ENCODE data around the gene TMEM170B.

TMEM170B gene

DNA sequence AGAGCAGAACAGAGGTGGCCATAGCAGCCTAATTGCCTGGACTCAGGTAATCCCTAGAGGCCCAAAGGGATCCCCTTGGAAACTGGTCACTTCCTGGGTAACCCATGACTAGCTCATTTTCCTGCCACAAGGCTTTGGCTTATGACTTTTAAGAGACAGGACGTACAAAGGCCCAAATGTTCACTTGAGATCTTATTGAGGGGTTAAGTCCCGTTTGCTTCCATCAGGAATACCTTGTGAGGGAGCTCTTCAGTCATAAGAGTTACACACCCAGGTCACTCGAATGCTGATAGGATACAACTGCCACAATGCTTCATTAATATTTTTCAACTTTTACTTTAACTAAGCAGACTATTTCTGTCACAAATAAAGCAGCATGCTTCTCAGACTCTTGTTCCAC, 51.7 kb downstream of the TMEM170B start:
- DNase-seq: no peak

GRCh38 chr6:11592294-11592906, 54.9 kb downstream of the TMEM170B start:
- DNase-seq: no peak

DNA sequence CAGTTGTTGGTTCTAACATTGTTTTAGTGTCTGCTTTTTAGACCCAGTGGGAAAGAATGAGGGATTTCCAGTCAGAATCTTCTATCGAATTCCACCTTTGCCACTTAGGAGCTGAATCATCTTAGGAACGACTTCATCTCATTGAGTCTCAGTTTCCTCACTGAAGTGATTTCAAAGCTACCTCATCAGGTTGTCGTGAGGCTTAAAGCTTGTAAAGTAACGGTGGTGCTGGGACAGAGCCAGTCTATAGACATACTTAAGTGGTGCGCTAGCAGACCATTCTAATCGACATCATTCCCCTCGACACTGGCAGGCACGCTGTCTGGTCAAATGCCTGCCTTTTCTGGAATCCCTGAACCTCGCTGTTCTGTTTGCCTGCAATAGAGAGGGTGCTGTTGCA, 55.5 kb downstream of the TMEM170B start:
- DNase-seq: no peak

DNA sequence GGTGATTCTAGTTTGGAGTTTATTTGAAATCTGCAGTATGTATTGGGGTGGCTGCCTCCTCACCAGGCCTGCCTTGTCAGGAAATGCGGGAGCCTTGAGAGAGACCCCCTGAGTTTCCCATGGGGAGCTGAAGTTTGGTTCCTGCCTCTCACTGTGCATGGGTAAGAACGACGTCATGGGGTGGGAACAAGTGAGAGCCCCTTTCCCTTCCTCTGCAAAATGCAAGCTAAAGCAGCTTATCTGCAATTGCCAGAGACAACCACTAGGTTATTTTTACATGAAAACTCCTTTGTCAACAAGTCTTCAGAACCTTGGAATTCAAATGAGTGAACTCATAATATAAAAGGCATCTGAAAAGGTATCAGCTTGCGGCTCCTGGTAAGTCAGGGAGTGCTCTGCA, 58.4 kb downstream of the TMEM170B start:
- DNase-seq: no peak

- no peak for DNase-seq
These were observed 59.2 kb downstream of the TMEM170B start for GRCh38 chr6:11596640-11597237.

DNA sequence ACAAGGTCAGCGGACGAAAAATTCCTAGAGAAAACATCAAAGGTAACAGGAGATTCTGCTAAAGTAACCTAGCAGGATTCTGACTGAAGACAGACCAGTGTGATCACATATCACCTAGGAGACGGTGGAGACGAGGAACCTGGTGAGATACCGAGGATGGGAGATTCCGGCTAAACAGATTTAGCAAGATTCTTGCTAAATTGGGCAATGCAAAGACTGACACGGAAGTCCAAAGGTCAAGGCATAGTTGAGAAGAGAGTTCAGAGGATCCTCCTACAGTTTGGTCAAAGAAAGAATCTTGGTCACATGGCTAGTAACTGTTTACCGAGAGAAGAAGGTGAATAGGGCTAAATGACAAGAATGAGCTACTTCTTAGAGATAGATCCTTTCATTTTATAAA, 61.1 kb downstream of the TMEM170B start:
- no peak for DNase-seq

DNA sequence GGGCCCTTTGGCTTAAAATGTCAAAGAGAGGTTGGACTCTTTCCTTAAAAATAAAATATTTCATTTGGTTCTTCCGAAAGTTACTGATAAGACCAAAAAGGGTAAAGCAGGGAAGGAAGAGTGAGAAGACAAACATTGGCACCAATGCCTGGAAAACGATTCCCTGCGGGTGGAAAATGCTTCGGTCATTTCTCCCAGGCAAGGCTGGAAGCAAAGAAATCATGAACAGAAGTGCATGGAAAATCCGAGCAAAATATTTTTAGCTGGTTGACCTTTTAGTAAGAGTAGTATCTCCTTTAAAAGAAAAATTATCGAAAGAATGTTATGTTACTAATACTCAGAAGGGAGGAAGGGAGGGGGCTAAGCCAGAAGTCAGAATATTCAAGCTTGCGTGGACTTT, 62.7 kb downstream of the TMEM170B start:
- DNase-seq: no peak

- DNase-seq: no peak
These were observed 64.4 kb downstream of the TMEM170B start for GRCh38 chr6:11601776-11602605.

- no peak for DNase-seq
These were observed 66.7 kb downstream of the TMEM170B start for GRCh38 chr6:11604215-11604614.

GRCh38 chr6:11604836-11605506, 67.4 kb downstream of the TMEM170B start:
- DNase-seq: no peak

DNA sequence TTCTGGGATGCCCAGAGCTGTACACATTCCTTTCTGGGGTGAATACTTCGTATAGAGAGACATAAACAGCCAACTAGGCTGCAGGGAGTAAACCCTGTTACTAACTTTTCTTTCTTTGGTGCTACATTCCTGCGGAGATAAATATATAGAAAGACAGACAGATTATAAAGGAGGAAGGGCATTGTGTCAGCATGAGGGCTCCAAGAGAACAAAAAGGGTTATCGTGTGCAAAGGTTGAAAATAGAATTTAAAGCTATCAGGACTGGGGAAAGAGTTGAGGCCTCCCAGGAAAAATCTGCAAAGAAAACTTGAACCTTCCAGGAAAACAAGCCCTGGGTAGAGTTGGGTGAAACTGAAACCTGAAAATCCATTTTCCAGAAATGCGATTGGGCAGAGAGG, 68.0 kb downstream of the TMEM170B start:
- no peak for DNase-seq

DNA sequence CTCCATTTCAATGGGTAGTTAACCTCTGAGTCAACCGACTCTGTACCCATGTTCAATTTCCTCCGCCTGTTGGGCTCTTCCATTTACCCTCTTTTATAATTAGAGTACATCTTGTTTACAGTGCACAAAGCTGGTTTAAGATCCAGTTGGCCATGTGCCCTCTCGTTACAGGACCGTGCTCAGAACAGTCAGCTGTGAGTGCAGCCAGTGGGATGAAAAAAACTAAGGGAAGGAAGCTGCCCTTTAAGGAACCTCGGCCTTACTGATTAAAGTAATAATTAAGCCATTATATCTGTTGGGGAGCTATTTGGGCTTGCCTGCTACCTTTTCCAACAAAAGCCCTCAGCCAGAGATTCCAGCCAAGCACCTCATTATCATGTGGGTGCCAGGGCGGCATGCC, 68.8 kb downstream of the TMEM170B start:
- no peak for DNase-seq

DNA sequence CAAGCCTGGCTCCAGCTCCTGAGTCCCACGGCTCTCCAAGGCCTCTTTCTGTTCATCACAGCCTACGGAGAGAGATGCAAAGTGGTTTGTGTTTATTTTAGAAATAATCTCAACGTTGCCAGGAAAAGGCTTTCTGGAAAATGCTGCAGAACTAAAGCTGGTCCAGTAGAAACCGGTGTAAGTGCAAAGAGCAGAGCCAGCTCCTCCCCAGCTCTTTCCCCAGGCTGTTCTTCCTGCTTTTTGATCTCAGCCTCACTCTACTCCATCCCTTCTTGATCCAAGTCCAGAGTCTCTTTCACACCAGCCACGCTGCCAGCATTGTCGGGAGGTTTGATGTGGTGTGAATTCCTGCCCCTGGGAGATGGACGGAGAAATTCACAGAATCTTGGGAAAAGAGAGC, 69.8 kb downstream of the TMEM170B start:
- no peak for DNase-seq

DNA sequence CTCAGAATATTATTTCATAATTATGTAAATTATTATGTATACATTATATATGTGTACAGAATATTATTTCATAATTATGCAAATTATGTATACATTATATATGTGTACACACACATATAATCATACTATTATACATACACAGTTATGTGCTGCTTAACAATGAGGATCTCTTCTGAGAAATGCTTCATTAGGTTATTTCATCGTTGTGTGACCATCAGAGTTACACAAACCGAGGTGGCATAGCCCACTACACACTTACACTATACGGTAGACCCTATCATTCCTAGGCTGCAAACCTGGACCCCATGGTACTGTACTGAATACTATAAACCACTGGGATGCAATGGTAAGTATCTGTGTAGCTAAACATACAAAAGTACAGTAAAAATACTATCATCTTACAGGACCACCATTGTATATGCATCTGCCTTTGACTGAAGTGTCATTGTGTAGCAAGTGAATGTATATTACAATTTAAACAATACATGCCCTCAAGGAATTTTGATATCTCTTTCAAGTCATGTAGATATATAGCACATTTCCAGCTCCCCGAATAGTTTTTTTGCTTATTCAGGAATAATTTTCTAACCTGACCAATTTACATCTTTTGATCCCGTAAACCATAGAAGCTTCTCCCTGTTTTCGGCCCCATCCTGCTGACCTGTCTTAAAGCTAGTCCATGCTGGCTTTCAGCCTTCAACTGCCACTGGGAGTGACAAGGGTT, 71.2 kb downstream of the TMEM170B start:
- DNase-seq: no peak

GRCh38 chr6:11609324-11610071, 71.9 kb downstream of the TMEM170B start:
- DNase-seq: no peak

GRCh38 chr6:11613336-11613735, 75.8 kb downstream of the TMEM170B start:
- DNase-seq: no peak

- DNase-seq: no peak
These were observed 76.3 kb downstream of the TMEM170B start for GRCh38 chr6:11613858-11614257.

DNA sequence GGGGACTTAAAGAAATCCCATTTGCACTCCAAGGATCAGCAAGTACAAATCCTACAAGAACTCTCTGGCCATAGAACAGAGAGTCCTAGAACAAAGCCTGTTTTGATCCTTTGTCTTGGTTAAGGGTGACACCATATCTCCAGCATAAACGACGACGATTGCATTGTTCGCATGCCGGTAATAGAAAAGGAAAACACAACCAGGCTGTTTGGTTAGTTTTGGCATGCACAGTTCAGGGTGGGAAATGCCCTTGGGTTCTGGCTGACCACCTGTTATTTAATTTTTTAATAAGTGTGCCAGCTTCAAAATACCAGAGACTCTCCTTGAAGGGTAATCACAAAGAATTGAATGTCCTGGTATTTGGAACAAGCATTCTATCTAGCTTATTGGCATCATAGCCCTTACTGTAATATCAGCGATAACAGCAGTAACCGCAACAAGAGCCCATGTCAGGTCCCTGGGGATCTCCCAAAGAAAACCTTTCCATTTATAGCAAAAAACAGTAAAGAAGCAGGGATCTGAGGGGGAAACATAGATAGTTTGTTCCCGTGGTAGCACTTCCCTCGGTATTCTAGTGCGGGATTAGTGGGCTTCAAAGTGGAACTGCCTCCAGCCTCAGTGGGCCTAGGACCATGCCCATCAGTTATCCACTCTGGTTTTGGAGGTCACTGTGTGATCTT, 77.1 kb downstream of the TMEM170B start:
- no peak for DNase-seq

DNA sequence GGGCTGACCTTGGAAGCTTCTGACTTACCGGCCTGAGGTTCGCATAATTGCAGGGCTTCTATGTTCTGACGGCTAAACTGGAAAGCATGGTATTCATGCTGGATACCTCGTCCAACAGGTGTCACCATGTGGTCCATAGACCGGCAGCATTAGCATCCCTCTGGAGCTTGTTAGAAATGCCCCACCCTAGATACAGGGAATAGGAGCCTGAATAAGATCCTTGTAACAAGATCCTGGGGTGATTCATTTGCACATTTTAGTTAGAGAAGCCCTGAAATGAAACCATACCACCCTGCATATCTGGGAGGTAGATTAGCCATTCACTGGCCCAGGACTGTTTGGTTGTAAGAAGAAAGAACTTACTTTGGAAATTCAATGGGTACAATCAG, 77.7 kb downstream of the TMEM170B start:
- DNase-seq: no peak

- DNase-seq: no peak
These were observed 78.7 kb downstream of the TMEM170B start for GRCh38 chr6:11616200-11616611.

- no peak for DNase-seq
These were observed 81.0 kb downstream of the TMEM170B start for GRCh38 chr6:11618533-11618932.

DNA sequence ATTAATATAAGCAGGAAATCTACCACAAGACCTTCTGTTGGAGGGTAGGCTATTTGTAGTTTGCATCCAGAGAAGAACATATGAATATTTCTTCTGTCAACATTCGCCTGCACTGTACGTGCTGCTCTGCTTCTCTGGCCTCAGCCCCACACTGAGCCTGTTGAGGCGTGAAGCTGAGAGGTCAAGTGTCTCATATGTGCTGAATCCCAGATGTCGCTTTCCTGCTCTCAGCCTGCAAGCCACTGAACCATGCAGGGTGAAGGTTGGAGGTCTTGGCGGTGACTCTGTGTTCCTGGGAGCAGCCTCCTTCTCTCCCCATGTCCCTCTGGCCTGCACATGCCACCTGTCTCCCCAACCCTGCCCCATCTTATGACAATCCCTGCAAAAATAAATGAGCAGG, 83.6 kb downstream of the TMEM170B start:
- DNase-seq: no peak
